Glomerular visceral epithelial cell (primary cell): ENCODE results near the gene SUDS3.
"Not testable (repeated sequence)": the region's sequence is repeated elsewhere in the genome, so short reads cannot be mapped to it uniquely, and the experiment has no call there.

Experiments
- DNase-seq: peaks from one replicate; pipeline ENCODE4 v3.0.0-alpha.2; 2016; ENCODE audit errors: extremely low spot score

The SUDS3 gene

GRCh38 chr12:118376089-118377020 lies at the start of gene SUDS3:
Gene SUDS3 (plus strand): TSS chr12:118376555. CDS start chr12:118376692, 137 bp downstream.
- peak; percentile 82 for DNase-seq

GRCh38 chr12:118326991-118327390 lies 49.4 kb upstream of the SUDS3 start:
- no peak for DNase-seq

GRCh38 chr12:118327391-118327790 lies 49.0 kb upstream of the SUDS3 start:
- no peak for DNase-seq

GRCh38 chr12:118328486-118329330 lies 47.6 kb upstream of the SUDS3 start:
- DNase-seq = no peak

- DNase-seq = no peak
Measured at GRCh38 chr12:118330421-118331018, 45.8 kb upstream of the SUDS3 start.

- DNase-seq = no peak
Measured at GRCh38 chr12:118332511-118332910, 43.8 kb upstream of the SUDS3 start.

GRCh38 chr12:118334241-118334640 lies 42.1 kb upstream of the SUDS3 start:
- no peak for DNase-seq

- no peak for DNase-seq
Measured at GRCh38 chr12:118334939-118335567, 41.3 kb upstream of the SUDS3 start.

GRCh38 chr12:118336123-118336522 lies 40.2 kb upstream of the SUDS3 start:
- no peak for DNase-seq

- DNase-seq = no peak
Measured at GRCh38 chr12:118337194-118337838, 39.0 kb upstream of the SUDS3 start.

- no peak for DNase-seq
Measured at GRCh38 chr12:118342090-118342489, 34.3 kb upstream of the SUDS3 start.

GRCh38 chr12:118344829-118345228 lies 31.5 kb upstream of the SUDS3 start:
- DNase-seq = no peak

- DNase-seq = no peak
Measured at GRCh38 chr12:118345355-118345754, 31.0 kb upstream of the SUDS3 start.

GRCh38 chr12:118346895-118347294 lies 29.5 kb upstream of the SUDS3 start:
- DNase-seq = no peak

GRCh38 chr12:118347916-118348315 lies 28.4 kb upstream of the SUDS3 start:
- DNase-seq = no peak

GRCh38 chr12:118350908-118351559 lies 25.3 kb upstream of the SUDS3 start:
- no peak for DNase-seq

GRCh38 chr12:118353721-118354120 lies 22.6 kb upstream of the SUDS3 start:
- DNase-seq = no peak

GRCh38 chr12:118354503-118354902 lies 21.9 kb upstream of the SUDS3 start:
- not testable (repeated sequence) for DNase-seq

GRCh38 chr12:118354903-118355302 lies 21.5 kb upstream of the SUDS3 start:
- no peak for DNase-seq

GRCh38 chr12:118355843-118356242 lies 20.5 kb upstream of the SUDS3 start:
- DNase-seq = no peak

GRCh38 chr12:118356809-118357256 lies 19.5 kb upstream of the SUDS3 start:
- peak; percentile 26 for DNase-seq
